GM18951 (cell line): ENCODE data around the gene SMIM36.
"Not testable (repeated sequence)": the region's sequence is repeated elsewhere in the genome, so short reads cannot be mapped to it uniquely, and the experiment has no call there.

Experiments
- POLR2A ChIP-seq: IDR thresholded peaks from 4 replicates; pipeline ENCODE4 v1.6.1; 2011; ENCODE audit warnings: mild to moderate bottlenecking; ENCODE audit not compliant: insufficient read length, insufficient read depth; ENCODE audit errors: extremely low read depth
- in situ Hi-C: fragments of 300-500 bp; cut with MboI; formaldehyde crosslinking; loops from one replicate; pipeline ENCODE4 v1.12.0; 2022; ENCODE audit warnings: low sequenced_read_pairs, mixed read lengths, inconsistent platforms; ENCODE audit not compliant: unreplicated experiment

Gene SMIM36

DNA sequence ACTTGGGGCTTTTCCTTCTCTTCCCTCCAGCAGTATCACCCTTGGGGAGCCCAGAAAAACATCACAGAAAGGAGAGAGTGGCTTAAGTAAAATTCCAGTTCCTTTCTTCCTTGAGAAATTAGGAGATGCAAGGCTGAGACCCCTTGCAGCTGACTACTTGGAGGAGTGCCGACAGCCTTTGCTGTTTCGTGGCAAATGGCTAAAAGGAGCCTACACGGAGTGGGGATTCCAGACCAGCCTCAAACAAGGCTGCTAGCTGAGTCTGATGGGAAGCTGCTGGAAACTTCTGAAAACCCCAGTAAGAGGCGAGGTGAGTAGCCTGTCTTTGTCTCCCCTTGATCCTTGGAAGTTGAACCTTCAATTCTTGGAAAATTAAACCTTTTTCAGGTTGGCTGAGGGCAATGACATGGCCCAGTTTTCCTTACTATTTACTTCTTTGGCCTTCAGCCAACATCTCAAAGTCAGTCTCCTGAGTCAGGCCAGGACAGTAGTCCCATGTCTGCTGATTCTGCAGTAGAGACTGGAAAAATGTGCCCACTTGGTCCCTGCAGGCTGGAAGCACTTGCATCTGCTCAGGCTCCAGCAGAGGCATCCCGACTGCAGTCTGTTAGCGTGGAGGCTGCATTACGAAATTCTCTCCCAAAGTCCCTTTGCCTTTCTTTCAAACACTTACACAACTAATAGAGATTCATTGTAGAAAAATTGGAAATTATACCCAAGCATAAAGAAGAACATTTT lies 23.4 kb downstream of the SMIM36 start:
- TF ChIP-seq POLR2A, result no peak
- in situ Hi-C loops, result no loop called here

DNA sequence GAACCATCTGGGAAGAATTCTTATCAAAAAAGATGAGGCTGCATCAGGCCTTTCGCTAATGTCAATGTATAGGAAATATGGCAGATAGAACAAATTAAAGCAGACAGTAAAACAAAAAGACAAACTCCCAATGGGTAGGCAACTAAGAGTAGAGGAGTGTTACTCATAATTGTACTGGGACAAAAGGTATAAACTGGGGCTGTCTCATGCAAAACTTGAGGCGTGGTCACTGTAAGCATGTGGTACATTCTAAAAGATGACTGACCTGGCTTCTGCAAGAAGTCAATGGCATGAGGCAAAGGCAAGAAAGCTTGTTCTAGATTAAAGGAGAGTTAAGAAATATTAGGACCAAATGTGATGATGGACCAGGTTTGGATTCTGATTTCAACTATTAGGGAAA lies 26.7 kb downstream of the SMIM36 start:
- in situ Hi-C loops, result no loop called here
- no peak for TF ChIP-seq POLR2A

DNA sequence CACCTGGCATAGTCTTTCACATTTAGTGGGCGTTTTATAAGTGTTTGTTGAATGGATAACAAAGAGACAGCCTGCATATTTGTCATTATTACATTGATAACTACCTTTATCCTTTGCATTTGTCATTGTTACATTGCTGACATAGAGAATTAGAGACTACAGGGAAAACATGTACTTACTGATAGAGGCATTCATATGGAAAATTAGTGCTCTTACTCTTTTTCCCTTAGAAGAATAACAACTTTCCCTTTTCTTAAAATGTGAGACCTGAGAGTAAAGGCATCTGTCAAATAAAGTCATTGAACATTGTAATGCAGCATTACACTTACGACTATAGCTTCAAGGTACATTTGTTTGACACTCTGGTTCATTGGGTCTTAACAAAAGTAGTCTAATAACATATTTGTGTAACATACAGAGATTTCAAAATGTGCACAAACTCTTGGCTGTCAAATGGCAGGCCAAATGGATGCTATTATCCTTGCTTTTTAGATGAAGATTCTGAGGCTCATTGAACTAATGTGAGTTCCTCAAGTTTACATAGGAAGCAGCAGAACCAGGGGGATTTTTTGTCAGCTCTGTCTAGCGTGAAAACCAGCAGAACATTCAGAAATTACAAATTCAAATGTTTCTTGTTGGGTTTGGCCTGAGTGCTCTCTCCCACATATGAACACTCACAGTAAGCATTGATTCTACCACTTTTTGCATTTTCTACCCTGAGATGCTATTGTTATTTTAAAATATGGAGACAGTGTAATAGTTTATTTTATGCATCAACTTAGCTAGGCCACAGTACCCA lies 28.5 kb downstream of the SMIM36 start:
- in situ Hi-C loops, result no loop called here

DNA sequence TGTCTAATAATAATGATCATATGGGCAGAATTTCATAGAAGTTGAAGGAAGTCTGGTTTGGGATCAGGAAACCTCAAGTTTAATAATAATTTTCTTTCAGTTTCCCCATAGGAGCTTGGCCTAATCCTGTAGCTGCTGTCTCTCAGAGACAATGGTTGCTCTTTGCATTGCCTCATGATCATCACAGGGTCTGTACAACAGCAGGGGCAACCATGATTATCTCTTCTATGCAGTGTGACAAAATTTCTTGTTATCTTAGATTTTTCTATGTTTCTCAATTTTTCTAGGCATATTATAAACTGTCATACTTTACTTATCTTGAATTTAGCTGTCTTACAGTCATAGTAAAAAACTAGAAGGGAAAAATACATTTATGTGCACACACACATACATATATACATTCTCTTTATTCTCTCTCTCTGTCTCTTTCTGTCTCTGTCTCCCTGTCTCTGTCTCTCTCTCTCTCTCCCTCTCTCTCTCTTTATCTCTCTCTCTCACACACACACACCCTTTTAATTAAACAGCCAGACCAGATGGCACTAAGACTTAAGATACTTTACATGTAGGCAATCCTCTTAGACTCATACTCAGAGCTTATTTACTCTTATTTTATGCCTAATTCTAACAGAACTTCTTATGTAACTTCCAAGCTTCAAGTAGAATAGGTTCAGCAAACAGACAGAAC lies 30.5 kb downstream of the SMIM36 start:
- in situ Hi-C loops, result no loop called here
- TF ChIP-seq POLR2A, result no peak

More for the DNA sequence above, 28.5 kb downstream of the SMIM36 start:
- no peak for TF ChIP-seq POLR2A

DNA sequence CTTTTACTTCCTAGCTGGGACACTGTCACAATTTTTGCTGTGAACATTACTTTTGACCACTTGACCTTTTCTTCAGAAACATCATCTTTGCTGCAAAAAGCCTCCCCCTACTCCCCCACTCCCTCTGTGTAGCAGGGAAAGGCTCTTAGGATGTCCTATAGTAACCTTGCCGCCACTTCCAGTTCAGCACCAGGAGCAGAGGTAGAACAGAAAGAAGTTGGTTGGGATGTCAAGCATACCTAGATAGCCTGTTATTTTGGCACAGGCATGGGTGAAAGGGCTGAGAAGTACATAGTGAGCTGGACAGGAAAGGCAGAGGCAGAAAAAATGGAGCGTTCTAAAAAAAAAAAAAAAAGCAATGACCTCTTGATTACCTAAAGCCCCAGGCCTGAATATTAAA lies 31.3 kb downstream of the SMIM36 start:
- in situ Hi-C loops, result no loop called here
- TF ChIP-seq POLR2A, result no peak

DNA sequence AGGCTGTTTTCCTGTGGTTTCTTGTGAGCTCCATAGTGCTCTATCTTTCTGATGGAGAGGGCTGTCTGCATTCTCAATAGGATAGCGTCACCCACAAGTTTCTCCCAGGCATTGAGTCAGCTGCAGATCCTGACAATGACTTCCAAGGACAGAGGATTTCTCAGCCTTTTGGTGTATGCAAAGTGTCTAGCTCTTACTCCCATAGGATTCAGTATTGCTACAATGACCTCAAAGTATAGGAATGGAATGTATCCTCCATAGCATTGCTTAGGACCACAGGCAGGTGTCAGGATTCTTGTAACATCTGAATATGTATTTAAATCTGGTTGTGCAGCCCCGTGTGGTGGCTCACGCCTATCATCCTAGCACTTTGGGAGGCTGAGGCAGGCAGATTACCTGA lies 32.3 kb downstream of the SMIM36 start:
- in situ Hi-C loops, result no loop called here
- TF ChIP-seq POLR2A, result no peak

DNA sequence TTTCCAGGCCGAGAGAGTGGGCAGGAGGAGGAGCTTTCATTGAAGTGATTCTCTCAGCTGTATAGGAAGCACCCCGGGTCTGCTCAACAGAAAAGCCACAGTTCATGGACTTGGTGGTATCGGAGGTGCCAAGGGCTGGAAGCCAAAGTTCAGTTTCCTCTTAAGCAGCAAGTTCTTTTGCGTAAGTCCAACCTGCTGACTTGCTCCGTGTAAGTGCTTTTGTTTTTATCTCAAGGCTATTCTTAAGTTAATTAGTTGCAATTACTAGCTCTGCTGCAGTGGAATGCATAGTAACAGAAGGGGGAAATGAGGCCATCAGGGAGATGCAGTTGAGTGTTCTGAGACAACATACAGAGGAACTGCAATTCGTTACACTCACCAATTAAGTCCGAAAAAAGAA lies 44.6 kb downstream of the SMIM36 start:
- no peak for TF ChIP-seq POLR2A
- in situ Hi-C loops, result no loop called here

DNA sequence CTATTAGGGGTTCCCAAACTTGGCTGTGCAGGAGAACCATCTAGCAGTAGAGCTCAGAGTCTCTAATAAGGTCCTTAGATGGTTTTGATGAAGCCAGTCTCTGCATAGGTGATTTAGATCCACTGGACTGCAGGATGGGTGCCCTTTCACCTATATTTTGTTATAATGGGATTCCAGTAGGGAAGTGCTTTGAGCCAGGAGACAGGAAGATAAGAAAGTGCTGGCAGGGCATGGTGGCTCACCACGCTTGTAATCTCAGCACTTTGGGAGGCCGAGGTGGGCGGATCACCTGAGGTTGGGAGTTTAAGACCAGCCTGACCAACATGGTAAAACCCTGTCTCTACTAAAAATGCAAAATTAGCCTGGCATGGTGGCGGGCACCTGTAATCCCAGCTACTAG lies 45.5 kb downstream of the SMIM36 start:
- in situ Hi-C loops, result not testable (repeated sequence)

DNA sequence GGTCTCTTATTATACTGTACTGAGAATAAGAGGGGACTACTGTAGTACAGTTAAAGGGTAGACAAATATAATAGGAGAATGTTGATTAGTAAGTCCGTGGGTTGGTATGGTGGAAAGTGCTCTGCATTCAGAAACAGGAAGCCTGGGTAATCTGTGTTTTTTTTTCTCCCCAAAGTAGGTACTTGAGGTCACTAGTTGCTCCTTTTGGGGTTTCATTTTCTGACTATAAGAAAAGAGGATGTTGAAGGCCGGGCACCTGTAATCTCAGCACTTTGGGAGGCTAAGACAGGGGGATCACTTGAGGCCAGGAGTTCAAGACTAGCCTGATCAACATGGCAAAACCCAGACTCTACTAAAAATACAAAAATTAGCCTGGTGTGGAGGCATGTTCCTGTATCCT lies 47.7 kb downstream of the SMIM36 start:
- in situ Hi-C loops, result no loop called here
- TF ChIP-seq POLR2A, result no peak

DNA sequence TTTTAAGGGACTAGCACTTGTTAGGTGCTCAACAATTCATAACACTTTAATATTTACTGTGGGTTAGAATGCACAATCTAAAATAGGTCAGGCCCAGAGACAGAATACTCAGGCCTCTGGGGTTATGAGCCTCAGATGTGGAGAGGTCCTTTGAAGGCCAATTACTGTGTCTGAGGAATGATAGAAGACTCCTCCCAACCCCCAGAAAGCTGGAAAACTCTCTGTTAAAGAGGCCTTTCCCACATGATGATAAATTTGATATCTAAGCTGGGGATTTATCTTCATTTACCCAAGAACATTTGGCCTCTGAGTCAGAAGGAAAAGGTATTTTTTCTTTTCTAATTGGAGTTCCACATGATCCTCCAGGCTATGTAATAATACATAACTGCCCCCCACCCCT lies 48.5 kb downstream of the SMIM36 start:
- in situ Hi-C loops, result no loop called here
- no peak for TF ChIP-seq POLR2A

DNA sequence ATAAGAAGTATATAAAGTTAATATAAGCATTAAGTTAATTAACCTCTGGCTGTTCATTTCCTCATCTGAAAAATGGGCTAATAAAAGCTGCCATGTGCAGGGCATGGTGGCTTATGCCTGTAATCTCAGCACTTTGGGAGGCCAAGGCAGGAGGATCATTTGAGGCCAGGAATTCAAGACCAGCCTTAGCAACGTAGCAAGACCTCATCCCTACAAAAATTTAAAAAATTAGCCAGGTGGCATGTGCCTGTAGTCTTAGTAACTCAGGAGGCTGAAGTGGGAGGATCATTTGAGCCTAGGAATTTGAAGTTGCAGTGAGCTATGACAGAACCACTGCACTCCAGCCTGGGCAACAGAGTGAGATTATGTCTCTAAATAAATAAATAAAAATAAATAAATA lies 49.0 kb downstream of the SMIM36 start:
- TF ChIP-seq POLR2A, result no peak
- in situ Hi-C loops, result no loop called here

DNA sequence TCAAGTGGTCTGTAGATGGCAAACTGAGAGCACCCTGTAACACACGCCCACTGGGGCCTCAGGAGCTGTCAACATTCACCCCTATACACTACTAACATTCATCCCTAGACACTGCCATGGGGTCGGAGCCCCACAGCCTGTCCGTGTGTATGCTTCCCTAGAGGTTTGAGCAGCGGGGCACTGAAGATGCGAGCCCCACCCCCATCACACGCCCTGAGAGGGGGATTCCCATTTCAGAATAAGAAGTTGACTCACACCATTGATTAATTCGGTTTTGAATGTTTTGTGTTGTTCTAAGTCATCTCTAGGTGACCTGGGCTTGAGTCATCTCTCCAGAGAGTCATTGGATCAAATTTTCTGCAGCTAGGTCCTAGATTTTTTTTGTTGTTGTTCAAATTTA lies 52.3 kb downstream of the SMIM36 start:
- TF ChIP-seq POLR2A, result no peak
- in situ Hi-C loops, result no loop called here

DNA sequence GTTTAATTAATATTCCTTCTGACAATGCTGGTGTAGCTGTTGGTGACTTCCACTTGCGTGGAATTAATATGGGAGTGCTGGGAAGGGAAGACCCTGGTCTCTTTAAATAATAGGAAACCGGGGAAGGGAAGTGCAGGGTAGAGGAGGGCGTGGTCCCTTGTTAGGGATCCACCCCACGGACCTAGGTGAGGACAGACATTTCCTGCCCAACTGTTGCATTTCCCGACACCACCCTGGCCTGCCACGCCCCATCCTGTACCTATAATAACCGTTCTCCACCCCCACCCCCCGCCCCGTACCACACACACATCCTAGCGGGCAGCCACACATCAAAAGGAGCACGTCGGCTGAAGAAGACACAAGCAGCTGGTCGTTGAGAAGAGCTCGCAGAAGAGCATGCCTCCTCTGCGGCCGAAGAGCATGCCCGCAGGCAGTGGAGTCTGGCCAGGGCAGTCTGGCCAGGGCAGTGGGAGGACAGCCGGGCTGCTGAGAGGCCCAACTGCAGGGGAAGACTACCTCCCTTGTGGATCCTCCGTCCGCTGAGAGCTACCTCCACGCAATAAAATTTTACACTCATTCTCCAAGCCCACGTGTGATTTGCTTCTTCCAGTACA lies 52.9 kb downstream of the SMIM36 start:
- in situ Hi-C loops, result no loop called here

More for the DNA sequence above, 52.9 kb downstream of the SMIM36 start:
- TF ChIP-seq POLR2A, result no peak
